CD1c-positive myeloid dendritic cell (primary cell): ENCODE measurements around the gene PRR33.
"Not testable (repeated sequence)": the region's sequence is repeated elsewhere in the genome, so short reads cannot be mapped to it uniquely, and the experiment has no call there.

ENCODE experiments used
- DNase-seq: peaks from one replicate; pipeline ENCODE4 v3.0.0-alpha.2; 2016; ENCODE audit errors: extremely low spot score

PRR33 gene

DNA sequence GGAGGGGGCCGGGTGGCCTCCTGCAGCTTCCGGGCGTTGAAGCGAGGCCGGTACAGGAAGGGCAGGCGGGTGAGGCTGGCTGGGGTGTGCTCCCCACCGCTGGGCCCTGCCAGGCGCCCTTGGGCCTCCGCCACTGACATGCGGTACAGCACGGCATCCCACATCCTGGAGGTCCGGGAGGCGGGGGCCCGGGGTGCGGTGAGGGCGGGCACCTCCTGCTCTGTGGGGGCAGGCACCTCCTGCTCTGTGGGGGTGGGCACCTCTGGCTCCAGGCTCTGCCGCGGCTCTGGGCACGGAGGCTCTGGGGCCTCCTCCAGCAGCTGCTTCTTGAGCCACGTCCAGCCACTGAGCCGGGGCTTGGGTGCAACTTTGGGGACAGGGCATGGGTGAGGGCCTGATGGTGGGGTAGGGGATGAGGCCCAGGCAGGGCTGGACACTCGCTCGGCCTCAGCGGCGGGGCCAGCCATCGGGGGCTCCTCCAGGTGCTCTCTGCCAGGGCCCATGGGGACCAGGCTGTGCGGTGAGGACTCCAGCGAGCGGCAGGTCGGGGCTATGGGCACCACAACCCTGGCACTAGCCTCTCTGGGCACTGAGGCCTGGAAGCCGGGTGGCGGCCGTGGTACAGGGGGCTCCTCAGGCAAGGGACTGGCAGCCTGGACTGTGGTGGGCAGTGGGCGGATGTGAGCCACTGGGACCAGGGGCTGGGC, 2.3 kb downstream of the PRR33 start:
- DNase-seq: peak; percentile 20

DNA sequence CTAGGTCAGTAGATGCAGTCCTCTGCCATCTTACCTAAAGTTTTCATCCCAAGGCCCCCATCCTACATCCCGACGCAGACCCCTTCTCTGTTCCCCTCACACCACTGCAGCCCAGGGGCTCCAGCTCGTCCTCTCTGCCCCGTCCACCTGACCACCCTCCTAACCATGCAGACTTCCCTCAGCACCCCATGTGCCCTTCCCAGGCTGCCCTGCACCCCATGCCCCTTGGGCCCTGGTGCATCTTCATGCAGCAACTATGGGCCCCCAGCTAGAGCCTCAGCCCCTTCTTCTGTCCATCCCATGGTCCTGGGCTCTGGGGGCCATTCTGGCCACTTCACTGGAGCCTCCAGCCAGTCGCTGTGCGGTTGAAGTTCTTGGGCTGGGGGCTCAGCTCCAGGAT, 2.9 kb downstream of the PRR33 start:
- no peak for DNase-seq

DNA sequence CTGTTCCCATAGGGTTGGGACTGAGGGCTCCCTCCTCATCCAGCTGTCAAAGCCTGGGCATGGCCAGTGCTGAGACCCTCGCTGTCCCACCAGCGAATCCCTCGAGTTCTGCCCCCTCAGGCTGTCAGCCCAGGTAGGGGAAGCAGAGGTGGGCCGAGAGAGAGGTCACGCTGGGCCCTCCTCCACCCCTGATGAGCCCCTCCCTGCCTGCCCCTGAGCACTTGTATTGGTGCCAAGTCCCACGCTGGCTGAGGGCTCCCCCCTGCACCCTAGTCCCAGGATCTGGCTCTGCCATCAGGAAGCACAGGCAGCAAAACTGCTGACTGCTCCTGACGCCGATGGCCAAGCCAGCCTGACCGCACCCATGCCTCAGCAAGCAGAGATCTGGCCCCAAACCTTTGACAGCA, 3.3 kb downstream of the PRR33 start:
- DNase-seq: no peak

DNA sequence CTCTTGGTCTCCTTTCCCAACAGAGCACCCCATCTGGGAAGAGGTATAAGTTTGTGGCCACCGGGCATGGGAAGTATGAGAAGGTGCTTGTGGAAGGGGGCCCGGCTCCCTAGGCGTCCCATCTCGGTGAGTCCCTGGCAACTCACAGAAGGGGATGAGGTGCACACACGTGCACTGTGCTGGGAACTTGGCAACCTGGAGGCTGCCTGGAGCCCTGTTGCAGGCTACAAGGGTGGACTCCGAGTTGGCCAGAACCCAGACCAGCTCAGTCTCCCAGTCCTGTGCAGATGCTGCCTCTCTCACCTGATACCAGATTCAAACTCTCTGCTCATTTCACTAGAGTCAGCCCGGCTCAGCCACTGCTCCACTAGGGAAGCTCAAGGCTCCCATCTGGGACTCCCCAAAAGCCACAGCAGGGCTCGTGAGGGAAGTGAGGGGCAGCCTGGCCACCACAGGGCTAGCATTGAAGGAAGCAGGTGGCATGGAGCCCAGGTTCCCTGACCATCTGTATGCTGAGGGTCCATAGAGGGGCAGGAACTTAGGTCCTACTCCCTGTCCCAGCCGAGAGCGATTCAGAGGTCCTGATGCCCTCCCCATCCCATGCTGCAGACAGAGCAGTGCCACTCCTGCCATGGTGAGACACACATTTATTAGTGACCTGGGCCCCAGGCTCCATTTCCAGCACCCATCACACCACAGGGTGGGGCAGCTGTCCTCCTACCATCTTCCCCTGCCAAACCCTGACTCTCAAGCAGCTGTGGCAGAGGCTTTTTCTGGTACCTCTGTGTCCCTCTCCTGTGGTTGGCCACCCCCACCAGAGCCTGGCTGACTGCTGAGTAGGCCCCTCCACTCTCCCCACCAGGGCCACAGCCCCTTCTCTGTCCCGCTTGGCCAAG, 4.0 kb downstream of the PRR33 start:
- DNase-seq: no peak

DNA sequence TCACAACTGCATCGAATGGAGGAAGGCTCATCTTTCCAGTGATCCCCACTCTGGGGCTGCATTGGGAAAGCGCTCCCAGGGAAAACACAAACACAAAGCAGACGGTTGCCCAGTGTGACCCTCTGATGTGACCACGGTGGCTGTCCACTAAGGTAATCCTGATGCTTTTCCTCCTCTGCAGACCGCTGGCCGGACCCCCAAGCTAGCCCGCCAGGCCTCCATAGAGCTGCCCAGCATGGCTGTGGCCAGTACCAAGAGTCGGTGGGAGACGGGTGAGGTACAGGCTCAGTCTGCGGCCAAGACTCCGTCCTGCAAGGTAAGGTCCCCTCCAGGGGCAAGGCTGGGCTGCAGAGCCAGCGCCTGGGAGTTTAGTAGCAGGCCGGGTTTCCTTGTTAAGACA, 5.1 kb downstream of the PRR33 start:
- DNase-seq: not testable (repeated sequence)

DNA sequence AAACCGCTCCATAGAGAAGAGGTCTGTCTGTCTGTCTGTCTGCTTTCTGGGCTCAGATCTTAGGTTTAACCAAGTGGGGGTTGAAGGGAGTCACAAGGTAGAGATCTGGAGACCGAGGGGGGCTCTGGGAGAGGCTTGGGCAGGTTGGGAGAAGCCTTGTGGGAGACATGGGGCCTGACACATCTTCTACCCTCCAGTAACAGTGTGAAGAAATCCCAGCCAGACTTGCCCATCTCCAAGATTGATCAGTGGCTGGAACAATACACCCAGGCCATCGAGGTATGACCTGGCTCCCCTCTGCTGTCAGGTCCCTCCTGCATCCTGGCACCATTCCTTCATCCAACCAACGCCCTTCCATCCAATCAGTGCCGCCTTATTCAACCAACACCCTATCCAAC, 7.4 kb downstream of the PRR33 start:
- no peak for DNase-seq

DNA sequence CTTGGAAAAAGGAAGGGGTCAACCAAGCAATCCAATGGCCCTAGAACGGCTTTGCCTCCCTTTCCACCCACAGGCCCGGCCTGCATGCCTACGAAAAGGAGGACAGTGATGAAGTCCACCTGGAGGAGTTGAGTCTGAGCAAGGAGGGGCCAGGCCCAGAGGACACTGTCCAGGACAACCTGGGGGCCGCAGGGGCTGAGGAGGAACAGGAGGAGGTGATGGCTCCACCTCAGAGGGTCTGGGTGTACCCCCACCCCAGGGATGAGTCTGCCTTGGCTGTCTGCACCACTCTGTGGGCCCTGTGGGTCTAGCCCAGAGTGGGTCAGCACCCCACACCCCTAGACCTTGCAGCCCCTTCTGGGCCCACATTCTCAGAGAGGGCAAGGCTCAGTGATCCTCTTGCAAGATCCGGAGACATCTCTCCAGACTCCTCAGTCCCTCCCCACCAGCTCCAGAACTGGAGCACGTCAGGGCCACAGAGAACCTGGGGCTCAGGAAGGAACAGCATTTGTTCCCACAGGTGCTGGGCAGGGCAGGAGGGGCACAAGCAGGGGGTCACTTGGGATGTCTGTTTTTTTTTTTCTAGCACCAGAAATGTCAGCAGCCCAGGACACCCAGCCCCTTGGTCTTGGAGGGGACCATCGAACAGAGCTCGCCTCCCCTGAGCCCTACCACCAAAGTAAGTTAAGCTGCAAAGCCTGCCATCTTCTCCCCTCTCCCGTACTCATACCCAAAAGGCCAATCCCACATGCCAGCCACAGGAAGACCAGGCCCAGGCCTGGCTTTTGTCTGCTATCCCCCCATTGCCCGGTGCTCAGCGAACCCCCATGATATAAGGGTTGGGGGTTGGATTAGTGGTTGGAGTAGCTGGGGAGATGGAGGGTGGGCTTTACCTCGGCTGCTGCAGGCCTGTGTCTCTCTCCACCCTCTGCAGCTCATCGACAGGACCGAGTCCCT, 8.1 kb downstream of the PRR33 start:
- DNase-seq: no peak

DNA sequence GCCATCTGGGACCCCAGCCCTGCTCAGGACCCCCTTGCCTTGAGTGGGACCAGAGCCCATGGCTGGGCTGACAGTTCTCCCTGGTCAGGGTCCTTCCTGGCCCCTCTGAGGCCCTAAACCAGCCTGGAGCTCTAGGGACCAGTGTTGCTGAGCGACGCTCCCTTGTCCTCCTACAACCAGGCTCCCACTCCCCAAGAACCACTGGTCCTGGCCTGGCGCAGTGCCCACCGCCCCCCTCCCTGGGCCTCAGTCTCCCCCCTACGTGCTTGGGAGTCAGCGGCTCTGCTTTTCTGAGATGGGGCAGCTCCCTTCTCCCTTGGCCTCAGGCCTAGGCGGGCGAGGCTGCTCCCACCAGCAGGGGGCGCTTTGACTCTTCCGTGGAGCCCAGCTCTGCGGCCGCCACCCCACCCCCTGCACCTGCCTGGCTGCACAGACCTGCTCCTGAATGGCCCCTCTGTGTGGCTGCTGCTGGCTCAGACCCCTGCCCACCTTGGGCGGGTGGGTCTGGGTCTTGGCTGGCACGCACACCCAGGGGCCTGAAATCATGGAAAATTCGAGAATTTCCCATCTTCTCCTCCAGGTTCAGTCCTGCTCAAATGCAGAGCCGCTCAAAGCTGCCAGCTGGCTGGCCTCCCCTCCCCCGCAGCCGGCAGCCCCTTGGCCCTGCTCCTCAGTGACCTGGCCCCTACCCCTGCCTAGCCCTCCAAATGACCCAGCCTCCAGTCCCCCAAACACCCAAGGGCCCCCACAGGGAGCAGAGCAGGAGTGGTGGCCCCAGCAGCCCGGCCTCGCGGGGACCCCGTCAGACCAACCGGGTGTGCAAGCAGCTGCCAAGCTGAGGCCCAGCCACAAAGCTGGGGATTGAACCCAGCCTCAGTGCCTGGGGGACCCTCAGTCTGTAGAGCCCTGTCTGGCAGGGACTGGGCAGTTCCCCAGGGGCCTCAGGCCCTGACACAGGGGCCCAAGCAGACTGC, 9.1 kb downstream of the PRR33 start:
- DNase-seq: peak; percentile 76

DNA sequence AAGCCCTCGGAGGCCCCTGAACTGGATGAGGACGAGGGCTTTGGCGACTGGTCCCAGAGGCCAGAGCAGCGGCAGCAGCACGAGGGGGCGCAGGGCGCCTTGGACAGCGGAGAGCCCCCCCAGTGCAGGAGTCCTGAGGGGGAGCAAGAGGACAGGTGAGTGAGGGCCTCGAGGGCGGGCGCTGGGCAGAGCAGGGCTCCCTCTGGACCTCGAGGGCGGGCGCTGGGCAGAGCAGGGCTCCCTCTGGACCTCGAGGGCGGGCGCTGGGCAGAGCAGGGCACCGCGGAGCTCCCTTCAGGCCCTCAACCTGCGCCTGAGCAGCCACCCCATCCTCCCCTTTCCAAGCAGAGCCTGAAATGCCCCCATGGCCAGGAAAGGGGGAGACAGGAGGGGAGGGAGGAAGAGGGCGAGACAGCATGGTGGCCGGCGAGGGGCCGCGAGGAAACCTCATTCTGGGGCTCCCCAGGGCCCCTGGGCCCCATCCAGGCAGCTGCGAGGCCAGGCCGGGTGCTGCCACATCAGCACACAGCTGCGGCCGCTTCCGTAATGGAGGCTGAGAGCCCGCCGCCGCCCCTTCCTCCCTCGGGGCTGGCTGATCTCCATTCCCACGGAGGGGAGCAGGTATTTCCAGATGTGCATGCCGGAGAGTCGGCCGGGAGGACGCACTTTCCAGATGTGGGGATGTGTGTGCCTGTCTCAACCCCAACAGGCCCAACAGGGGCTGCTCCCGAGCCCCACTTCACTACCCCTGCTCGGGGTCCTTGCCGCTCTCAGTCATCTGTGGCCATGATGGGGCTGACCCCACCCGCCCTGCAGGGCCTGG, 10.0 kb downstream of the PRR33 start:
- no peak for DNase-seq

DNA sequence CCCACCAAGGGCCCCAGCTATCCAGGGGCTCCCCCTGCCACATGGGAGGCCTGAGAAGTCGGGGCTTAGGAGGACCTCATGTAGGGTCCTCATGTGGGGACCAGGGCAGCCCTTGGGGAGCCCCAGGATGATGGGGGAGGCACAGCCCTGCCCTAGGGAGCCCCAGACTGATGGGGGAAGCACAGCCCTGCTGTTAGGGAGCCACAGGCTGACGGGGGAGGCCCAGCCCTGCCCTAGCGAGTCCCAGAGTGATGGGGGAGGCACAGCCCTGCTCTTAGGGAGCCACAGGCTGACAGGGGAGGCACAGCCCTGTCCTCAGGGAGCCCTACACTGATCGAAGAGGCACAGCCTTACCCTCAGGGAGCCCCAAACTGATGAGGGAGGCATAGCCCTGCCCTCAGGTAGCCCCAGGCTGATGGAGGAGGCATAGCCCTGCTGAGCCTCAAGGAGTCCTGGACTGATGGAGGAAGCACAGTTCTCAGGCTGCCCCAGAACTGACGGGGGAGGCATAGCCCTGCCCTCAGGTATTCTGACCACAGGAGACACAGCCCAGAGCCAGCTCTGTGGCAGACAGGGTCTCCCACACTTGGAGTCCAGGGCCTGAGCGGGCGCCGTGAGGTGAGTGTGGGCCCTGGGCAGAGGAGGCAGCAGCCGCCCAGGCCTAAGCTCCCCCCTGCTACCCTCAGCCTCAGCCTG, 10.8 kb downstream of the PRR33 start:
- DNase-seq: no peak

DNA sequence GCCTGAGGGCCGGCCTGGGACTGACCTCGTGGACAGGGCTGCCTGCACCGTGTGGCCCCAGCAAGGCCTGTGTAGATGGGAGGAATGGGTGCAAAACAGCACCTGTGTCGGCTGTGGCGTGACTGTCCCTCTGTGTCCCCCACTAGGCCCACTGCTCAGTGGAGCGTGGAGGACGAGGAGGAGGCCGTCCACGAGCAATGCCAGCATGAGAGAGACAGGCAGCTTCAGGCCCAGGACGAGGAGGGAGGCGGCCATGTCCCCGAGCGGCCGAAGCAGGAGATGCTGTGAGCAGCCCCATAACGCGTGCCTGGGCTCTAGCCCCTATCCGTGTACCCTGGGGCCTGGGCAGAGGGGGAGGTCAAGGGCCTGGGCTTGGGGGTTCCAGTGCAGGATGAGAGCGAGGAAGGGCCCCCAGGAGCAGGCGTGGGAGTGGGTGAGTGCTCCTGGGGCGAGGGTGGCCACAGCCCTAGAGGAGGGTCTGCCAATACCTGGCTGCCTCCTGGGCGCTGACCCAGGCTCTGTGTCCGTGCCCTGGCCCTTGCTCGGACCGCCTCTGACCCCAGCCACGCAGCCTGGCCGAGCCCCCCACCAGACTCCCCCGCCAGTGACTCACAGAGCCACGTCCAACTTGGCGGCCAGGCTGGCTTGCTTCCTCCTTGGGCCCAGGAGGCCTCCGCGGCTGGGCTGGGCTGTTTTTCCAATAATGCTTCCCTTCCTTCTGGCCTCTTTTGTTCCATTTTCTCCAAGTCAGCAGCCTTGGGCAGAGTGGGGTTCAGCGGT, 11.6 kb downstream of the PRR33 start:
- peak; percentile 35 for DNase-seq

DNA sequence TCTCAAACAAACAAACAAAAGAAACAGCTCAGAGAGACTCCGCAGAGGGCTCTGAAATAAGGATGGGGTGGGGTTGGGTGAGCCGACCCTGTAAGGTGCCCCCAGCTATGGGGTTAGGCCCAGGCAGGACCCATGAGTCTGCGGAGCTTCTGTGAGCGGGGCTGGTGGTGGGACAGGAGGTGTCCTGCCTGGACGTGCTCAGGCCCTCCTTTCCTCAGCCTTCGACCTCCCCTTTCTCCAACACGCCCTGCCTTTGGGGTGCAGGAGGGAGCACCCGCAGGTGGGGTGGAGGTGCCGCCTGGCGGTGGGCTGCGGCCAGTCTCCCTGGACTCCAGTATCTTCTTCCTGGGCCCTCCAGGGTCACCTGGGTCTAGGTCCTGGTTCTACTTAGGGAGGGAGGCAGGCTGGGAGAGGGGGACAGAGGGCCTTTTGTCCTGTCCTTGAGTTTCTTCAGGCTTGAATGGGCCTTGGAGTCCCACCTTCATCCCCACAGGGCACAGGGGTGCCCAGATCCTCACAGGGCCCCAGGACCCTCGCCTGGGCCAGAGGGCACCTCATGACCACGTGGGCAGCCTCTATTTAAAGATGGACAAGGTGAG, 12.3 kb downstream of the PRR33 start:
- DNase-seq: no peak

DNA sequence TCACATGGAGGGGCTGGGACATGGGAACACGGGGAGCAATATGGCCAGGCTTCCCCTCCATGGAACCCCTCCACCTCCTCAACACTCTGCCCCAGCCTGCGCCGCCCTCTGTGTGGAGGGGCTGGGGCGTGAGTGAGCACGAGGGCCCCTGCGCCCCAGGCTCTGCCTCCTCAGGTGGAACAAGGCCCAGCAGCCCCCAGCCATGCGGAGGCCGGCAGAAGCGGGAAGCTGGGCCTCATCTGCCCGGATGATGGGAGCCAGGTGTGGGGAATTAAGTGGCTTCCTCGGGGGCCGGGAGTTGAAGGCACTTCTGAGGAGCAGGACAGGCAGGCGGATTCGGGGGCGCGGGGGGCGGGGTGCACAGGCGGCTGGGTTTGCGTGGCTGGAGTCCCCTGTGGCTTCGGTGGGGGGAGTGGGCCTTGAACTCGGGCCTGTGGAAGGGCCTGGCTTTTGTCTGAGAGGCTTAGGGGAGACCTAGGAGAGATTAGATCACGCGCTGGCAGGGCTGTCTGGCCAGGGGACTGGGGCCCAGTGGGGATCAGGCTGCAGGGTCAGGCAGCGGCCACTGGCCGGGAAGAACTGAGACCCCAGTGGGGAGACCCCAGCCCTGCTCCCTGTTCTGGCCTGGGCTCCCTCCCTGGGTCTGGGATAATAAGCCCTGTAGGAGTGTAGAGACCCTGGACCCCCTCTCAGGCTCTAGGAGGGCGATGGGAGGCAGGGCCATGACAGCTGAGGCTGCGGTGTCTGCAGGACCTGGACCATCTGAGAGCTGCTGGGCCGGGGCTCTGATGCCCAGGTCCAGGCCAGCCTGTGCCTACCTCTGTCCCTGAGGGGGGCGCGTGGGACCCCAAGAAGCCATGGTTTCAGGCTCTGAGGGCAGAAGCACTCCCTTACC, 13.3 kb downstream of the PRR33 start:
- no peak for DNase-seq

DNA sequence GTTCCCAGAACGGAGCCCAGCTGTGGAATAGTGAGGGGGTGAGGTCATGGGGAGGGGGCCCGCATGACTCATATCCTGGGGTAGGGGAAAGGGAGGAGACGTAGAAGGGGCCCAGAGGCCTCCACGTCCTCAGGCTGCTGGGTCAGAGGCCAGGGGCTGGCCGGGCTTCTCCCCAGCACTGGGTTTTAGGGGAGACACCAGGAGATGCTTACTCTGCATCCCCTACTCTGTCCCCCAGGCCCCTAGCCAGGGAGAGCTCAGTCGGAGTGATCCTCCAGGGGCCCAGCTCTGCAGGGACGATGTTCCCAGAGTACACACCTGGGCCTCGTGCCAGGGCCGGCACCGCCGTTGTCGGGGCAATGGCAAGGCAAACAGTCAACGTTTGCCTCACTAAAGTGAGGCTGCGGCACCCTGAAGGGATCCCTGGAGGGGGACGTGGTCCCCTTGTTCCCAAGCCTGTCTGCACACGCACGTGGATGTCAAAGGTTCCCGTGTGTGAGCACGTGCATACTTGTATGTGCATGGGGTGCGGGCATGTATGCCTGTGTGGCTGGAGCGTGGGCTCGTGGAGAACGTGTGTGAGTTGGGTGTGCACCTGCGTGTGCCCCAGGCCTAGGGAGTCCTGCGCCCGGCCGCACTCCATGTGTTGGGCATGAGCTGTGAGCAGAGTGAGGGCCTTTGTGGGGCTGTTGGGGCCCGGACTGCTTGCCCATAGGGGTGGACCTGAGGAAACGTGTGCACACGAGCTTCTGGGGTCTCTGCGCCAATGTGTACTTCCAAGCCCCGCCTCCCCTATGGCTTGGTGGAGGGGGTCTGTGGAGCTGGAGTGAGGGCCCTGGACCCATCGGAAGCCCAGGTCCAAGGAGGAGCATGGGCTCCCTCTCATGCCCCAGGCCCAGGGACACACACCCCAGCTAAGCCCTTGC, 14.2 kb downstream of the PRR33 start:
- no peak for DNase-seq

DNA sequence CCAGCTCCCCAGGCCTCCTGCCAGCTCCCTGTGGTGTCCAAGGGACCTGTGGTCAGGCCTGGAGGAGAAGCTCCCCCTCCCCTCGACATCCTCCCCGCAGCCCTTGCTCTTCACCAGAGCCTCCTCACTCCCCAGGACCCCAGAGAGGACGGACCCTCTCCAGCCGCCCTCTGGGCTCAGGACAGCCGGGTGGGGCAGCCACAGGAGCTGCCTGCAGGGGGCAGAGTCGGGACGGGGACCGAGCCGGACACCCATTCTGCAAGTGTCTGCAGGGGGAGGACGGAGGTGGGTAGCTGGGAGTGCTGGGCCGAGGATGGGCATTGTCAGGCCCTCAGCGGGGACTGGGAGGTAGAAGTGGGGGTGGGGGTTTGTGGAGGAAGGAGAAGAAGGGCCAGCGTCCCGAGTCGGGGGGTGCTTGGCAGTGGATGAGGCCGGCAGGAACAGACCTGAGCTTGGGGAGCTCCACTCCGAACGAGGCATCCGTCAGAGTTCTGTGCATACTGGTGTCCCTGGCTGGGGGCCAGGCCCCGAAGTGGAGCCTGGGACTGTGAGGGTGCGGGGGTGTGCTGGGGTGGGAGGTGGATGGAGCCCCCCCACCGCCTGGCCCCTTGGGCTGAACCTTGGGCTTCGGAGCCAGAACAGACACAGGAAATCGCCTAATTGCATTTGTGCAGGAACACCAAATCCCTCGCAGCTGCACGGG, 15.2 kb downstream of the PRR33 start:
- no peak for DNase-seq
